ENCODE data around the gene NSFL1C.
A peak's percentile ranks its signal among the peaks of the same experiment; 100 is the strongest.

NSFL1C gene

DNA sequence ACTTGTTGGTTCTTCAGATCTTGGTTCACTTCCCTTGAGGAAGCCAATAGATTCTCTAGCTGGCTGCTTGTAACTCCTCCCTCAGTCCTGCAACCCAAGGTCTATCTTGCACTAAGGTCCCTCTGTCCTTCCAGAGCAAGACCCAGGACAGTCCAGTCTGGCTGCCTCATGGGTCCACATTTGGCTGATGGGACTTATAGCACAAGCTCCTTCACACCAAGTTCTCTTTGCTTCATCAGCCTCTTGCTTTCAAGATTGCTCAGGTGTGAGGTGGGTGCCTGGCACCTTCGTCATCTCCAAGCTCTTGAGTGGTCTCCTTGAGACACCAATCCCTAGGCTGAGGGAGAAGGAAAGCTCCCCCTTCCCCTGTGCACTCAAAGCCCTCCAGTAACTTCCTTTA, 28.3 kb downstream of the NSFL1C start:
- Histone ChIP-seq H4K20me1 (ENCODE audit: low read depth, low read length) (no peaks in the 10 kb centered on the region), H3K4me3 (ENCODE audit: insufficient read depth, low read length, poor library complexity, severe bottlenecking) (no peak overlapping the region), H3F3A (ENCODE audit: insufficient read depth) (no peaks in the 10 kb centered on the region), H3K9me3 (ENCODE audit: insufficient read depth, low read length) (no peaks in the 10 kb centered on the region), H3K36me3 (ENCODE audit: low read length) (no peaks in the 10 kb centered on the region), H3K79me2 (ENCODE audit: insufficient read depth, low read length) (no peaks in the 10 kb centered on the region), H3K4me2 (ENCODE audit: low read depth, low read length, poor library complexity, severe bottlenecking) (no peak overlapping the region), H3K27ac (ENCODE audit: low read depth, low read length) (no peak overlapping the region), H3K27me3 (ENCODE audit: low read length) (no peaks in the 10 kb centered on the region), H3K9me2 (replicated peaks; ENCODE audit: insufficient read depth, low read length) (no peaks in the 10 kb centered on the region), H3K9ac (ENCODE audit: low read length) (no peak overlapping the region), H2AFZ (ENCODE audit: low read depth, low read length, severe bottlenecking) (no peak overlapping the region)
- no peak for TF ChIP-seq EZH2phosphoT487 (conservative IDR thresholded peaks at IDR 0.05; ENCODE audit: low read length)
- TF ChIP-seq, protein P1, sequence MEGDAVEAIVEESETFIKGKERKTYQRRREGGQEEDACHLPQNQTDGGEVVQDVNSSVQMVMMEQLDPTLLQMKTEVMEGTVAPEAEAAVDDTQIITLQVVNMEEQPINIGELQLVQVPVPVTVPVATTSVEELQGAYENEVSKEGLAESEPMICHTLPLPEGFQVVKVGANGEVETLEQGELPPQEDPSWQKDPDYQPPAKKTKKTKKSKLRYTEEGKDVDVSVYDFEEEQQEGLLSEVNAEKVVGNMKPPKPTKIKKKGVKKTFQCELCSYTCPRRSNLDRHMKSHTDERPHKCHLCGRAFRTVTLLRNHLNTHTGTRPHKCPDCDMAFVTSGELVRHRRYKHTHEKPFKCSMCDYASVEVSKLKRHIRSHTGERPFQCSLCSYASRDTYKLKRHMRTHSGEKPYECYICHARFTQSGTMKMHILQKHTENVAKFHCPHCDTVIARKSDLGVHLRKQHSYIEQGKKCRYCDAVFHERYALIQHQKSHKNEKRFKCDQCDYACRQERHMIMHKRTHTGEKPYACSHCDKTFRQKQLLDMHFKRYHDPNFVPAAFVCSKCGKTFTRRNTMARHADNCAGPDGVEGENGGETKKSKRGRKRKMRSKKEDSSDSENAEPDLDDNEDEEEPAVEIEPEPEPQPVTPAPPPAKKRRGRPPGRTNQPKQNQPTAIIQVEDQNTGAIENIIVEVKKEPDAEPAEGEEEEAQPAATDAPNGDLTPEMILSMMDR (IDR thresholded peaks at IDR 0.05; ENCODE audit: insufficient read depth, low read length, poor library complexity, severe bottlenecking), result no peak

DNA sequence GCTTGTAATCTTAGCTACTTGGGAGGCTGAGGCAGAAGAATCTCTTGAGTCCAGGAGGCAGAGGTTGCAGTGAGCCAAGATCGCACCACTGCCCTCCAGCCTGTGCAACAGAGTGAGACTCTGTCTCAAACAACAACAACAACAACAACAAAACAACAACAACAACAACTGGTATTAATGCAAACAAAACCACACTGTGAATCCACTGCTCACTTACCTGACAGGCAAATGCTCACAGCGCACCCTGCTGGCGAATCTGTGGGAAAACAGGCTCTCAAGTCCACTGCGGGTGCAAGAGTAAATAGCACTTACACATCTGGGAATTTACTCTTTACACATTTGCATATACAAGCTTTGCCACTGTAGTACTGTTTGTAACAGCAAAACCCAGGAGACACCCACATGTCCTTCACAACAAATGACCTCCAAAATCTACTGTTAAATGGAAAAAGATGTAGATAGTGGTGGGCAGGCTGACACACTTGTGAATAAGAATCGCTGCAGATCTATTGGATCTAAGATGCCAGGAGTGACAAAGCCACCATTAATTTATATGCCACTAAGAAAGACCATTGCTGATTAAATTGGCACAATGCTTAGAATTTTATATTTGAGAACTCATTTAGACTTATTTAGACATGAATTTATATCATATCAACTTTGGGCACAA, 29.3 kb downstream of the NSFL1C start:
- no peaks in the 10 kb centered on the region for H3K36me3 ChIP-seq (ENCODE audit: low read length)
- no peaks in the 10 kb centered on the region for H4K20me1 ChIP-seq (ENCODE audit: low read depth, low read length)
- no peaks in the 10 kb centered on the region for H3K9me2 ChIP-seq (replicated peaks; ENCODE audit: insufficient read depth, low read length)
- H3K4me3 ChIP-seq (ENCODE audit: insufficient read depth, low read length, poor library complexity, severe bottlenecking), result no peak overlapping the region
- no peak overlapping the region for H2AFZ ChIP-seq (ENCODE audit: low read depth, low read length, severe bottlenecking)
- H3K79me2 ChIP-seq (ENCODE audit: insufficient read depth, low read length), result no peaks in the 10 kb centered on the region
- H3K27me3 ChIP-seq (ENCODE audit: low read length), result no peaks in the 10 kb centered on the region
- H3K9me3 ChIP-seq (ENCODE audit: insufficient read depth, low read length), result no peaks in the 10 kb centered on the region
- no peak overlapping the region for H3K9ac ChIP-seq (ENCODE audit: low read length)
- no peak for TF ChIP-seq EZH2phosphoT487 (conservative IDR thresholded peaks at IDR 0.05; ENCODE audit: low read length)
- TF ChIP-seq, protein P1 (IDR thresholded peaks at IDR 0.05; ENCODE audit: insufficient read depth, low read length, poor library complexity, severe bottlenecking), result peak; percentile 72
- no peaks in the 10 kb centered on the region for H3F3A ChIP-seq (ENCODE audit: insufficient read depth)
- H3K4me2 ChIP-seq (ENCODE audit: low read depth, low read length, poor library complexity, severe bottlenecking), result no peak overlapping the region
- no peak overlapping the region for H3K27ac ChIP-seq (ENCODE audit: low read depth, low read length)

DNA sequence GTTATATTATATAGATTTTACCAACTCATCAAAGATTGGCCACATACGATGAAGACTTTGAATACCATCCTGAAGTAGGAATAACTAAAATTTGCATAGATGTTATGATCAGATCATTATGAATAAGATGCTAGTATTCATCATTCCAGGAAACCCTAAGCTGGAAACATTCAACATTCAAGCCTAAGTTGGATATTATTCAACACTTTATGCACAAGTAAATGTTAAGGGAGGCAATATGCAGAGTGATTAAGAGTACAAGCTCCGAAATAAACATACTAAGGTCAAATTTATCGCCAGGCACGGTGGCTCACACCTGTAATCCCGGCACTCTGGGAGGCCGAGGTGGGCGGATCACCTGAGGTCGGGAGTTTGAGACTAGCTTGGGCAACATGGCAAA, 30.4 kb downstream of the NSFL1C start:
- no peak for TF ChIP-seq EZH2phosphoT487 (conservative IDR thresholded peaks at IDR 0.05; ENCODE audit: low read length)
- TF ChIP-seq, protein P1 (IDR thresholded peaks at IDR 0.05; ENCODE audit: insufficient read depth, low read length, poor library complexity, severe bottlenecking), result no peak
- H3K9me3 ChIP-seq (ENCODE audit: insufficient read depth, low read length), result no peaks in the 10 kb centered on the region
- no peaks in the 10 kb centered on the region for H3K9me2 ChIP-seq (replicated peaks; ENCODE audit: insufficient read depth, low read length)
- no peak overlapping the region for H2AFZ ChIP-seq (ENCODE audit: low read depth, low read length, severe bottlenecking)
- H3K4me3 ChIP-seq (ENCODE audit: insufficient read depth, low read length, poor library complexity, severe bottlenecking), result no peak overlapping the region
- no peaks in the 10 kb centered on the region for H3F3A ChIP-seq (ENCODE audit: insufficient read depth)
- no peaks in the 10 kb centered on the region for H3K36me3 ChIP-seq (ENCODE audit: low read length)
- no peaks in the 10 kb centered on the region for H4K20me1 ChIP-seq (ENCODE audit: low read depth, low read length)
- no peak overlapping the region for H3K27ac ChIP-seq (ENCODE audit: low read depth, low read length)
- H3K79me2 ChIP-seq (ENCODE audit: insufficient read depth, low read length), result no peaks in the 10 kb centered on the region
- H3K4me2 ChIP-seq (ENCODE audit: low read depth, low read length, poor library complexity, severe bottlenecking), result no peak overlapping the region
- no peak overlapping the region for H3K9ac ChIP-seq (ENCODE audit: low read length)
- no peaks in the 10 kb centered on the region for H3K27me3 ChIP-seq (ENCODE audit: low read length)

All from SU-DHL-6 (cell line).